ENCODE results near the gene SCARF2. TPM values are rescaled to one million over a fixed set of nuclear protein-coding genes. Genes with fewer than 3 reads are reported as not detected.

The SCARF2 gene
- total RNA-seq, 1 experiment from 2014 or later: 10.8 TPM

- Histone ChIP-seq H3K23me2 (ENCODE audit: insufficient read length, low read depth, low read length, poor library complexity, severe bottlenecking) (no peaks in the 10 kb centered on the region), H3K56ac (ENCODE audit: insufficient read length, low read depth, low read length) (no peak overlapping the region), H3K79me1 (ENCODE audit: insufficient read depth, low read depth, low read length, poor library complexity, severe bottlenecking) (peaks cover 2% of the 10 kb centered on the region), H2BK120ac (ENCODE audit: low read depth, low read length, poor library complexity, severe bottlenecking) (no peak overlapping the region), H3K4ac (ENCODE audit: low read depth, low read length) (no peak overlapping the region), H2BK20ac (ENCODE audit: low read depth, low read length, poor library complexity, severe bottlenecking) (no peak overlapping the region), H2BK15ac (ENCODE audit: low read depth, low read length) (no peak overlapping the region), H4K91ac (ENCODE audit: insufficient read length, low read depth, low read length) (no peak overlapping the region), H2BK12ac (ENCODE audit: insufficient read length, low read depth, low read length) (no peak overlapping the region), H3K23ac (ENCODE audit: insufficient read length, low read depth, low read length) (no peak overlapping the region), H2AFZ (ENCODE audit: low read length) (no peak overlapping the region), H2BK5ac (ENCODE audit: insufficient read length, low read length) (no peak overlapping the region), H3K4me2 (ENCODE audit: insufficient read depth, insufficient read length, low read length) (no peak overlapping the region), H3T11ph (ENCODE audit: low read length) (no peak overlapping the region), H3K27ac (ENCODE audit: insufficient read length, low read depth, low read length) (no peak overlapping the region), H4K5ac (ENCODE audit: insufficient read length, low read depth, low read length) (no peak overlapping the region), H3K4me1 (ENCODE audit: insufficient read depth, low read length) (no peaks in the 10 kb centered on the region), H3K9me3 (ENCODE audit: control insufficient read depth, low read depth, low read length) (no peaks in the 10 kb centered on the region), H3K27me3 (ENCODE audit: insufficient read depth, low read length) (no peaks in the 10 kb centered on the region), H3K9ac (ENCODE audit: extremely low read depth, insufficient read length, low read length) (no peak overlapping the region), H3K79me2 (ENCODE audit: insufficient read depth, low read length) (no peaks in the 10 kb centered on the region), H3K14ac (ENCODE audit: insufficient read depth, low read length) (no peak overlapping the region), H3K18ac (ENCODE audit: insufficient read length, low read depth, low read length) (no peak overlapping the region), H4K8ac (replicated peaks; ENCODE audit: insufficient read length, low read depth, low read length) (no peak overlapping the region), H2AK5ac (ENCODE audit: insufficient read length, low read length) (no peak overlapping the region), H4K20me1 (ENCODE audit: control insufficient read depth, insufficient read depth, insufficient read length) (no peaks in the 10 kb centered on the region)
- no peak overlapping the region for H3K27ac Mint-ChIP-seq
- DNase-seq: no peak
- no peaks in the 10 kb centered on the region for H3K4me1 Mint-ChIP-seq
- TF ChIP-seq CTCF (conservative IDR thresholded peaks at IDR 0.05): no peak
- no peaks in the 10 kb centered on the region for H3K9me3 Mint-ChIP-seq
- no CpG with 5 or more reads among the region's 6 CpGs for WGBS (ENCODE audit: extremely low coverage, insufficient read length, low lambda C conversion rate)
- no peaks in the 10 kb centered on the region; the same call in 1 of the 2 replicates for H3K27me3 Mint-ChIP-seq (ENCODE audit: low read depth)
- peaks cover 36 to 57% (median 43%) of the 10 kb centered on the region in 3 experiments; a peak in 6 of 7 replicates for H3K36me3 Mint-ChIP-seq (ENCODE audit: insufficient read depth in 1 of 3, low read depth in 3 of 3)
- no peak overlapping the region for H3K4me3 Mint-ChIP-seq
Observed at GRCh38 chr22:20403779-20404140, 33.9 kb downstream of the SCARF2 start.
